Measurements from ENCODE around the gene PLEKHM2. TPM values are rescaled to one million over a fixed set of nuclear protein-coding genes. Genes with fewer than 3 reads are reported as not detected.

The PLEKHM2 gene
- total RNA-seq, 1 donor from 2014 or later: 57.5 TPM

- H3K36me3 Mint-ChIP-seq: peaks cover 2% of the 10 kb centered on the region
- peak overlapping the region; percentile 38 for H3K4me3 Mint-ChIP-seq
- no peaks in the 10 kb centered on the region for H3K27me3 Mint-ChIP-seq
- DNase-seq (ENCODE audit: extremely low spot score, unreplicated experiment): no peak
- TF ChIP-seq CTCF (conservative IDR thresholded peaks at IDR 0.05): no peak
- H3K27ac Mint-ChIP-seq: peak overlapping the region; percentile 66
- peaks cover 25% of the 10 kb centered on the region for H3K4me1 Mint-ChIP-seq (ENCODE audit: unreplicated experiment)
- no peaks in the 10 kb centered on the region for H3K9me3 Mint-ChIP-seq
Measured at GRCh38 chr1:15756143-15757015, 72.3 kb downstream of the PLEKHM2 start.

- DNase-seq (ENCODE audit: extremely low spot score, unreplicated experiment): no peak
- peak overlapping the region; percentile 93 for H3K4me3 Mint-ChIP-seq
- no peak for TF ChIP-seq CTCF (conservative IDR thresholded peaks at IDR 0.05)
- H3K9me3 Mint-ChIP-seq: no peaks in the 10 kb centered on the region
- peaks cover 29% of the 10 kb centered on the region for H3K4me1 Mint-ChIP-seq (ENCODE audit: unreplicated experiment)
- no peaks in the 10 kb centered on the region for H3K27me3 Mint-ChIP-seq
- peaks cover 6% of the 10 kb centered on the region for H3K36me3 Mint-ChIP-seq
- peak overlapping the region; percentile 96 for H3K27ac Mint-ChIP-seq
Measured at GRCh38 chr1:15757016-15757543, 73.0 kb downstream of the PLEKHM2 start.

GRCh38 chr1:15757575-15758342, 73.6 kb downstream of the PLEKHM2 start:
- peak overlapping the region; percentile 93 for H3K4me3 Mint-ChIP-seq
- DNase-seq (ENCODE audit: extremely low spot score, unreplicated experiment): peak; percentile 72
- TF ChIP-seq CTCF (conservative IDR thresholded peaks at IDR 0.05): no peak
- peak overlapping the region; percentile 96 for H3K27ac Mint-ChIP-seq
- H3K9me3 Mint-ChIP-seq: no peaks in the 10 kb centered on the region
- H3K36me3 Mint-ChIP-seq: peaks cover 9% of the 10 kb centered on the region
- H3K27me3 Mint-ChIP-seq: no peaks in the 10 kb centered on the region
- H3K4me1 Mint-ChIP-seq (ENCODE audit: unreplicated experiment): peaks cover 34% of the 10 kb centered on the region

- DNase-seq (ENCODE audit: extremely low spot score, unreplicated experiment): no peak
- Mint-ChIP-seq H3K36me3 (peaks cover 10% of the 10 kb centered on the region), H3K4me3 (peak within 1 kb of the TSS; percentile 93), H3K27me3 (no peaks in the 10 kb centered on the region), H3K4me1 (ENCODE audit: unreplicated experiment) (peaks cover 35% of the 10 kb centered on the region), H3K27ac (peak within 1 kb of the TSS; percentile 96), H3K9me3 (no peaks in the 10 kb centered on the region)
- no peak for TF ChIP-seq CTCF (conservative IDR thresholded peaks at IDR 0.05)
Measured at GRCh38 chr1:15758343-15758931, 74.3 kb downstream of the PLEKHM2 start, which contains the start of gene FBLIM1. TSS of gene FBLIM1 (plus strand) at chr1:15758795. CDS start at chr1:15764984, 6,189 bp downstream.

- Mint-ChIP-seq H3K27me3 (no peaks in the 10 kb centered on the region), H3K36me3 (peaks cover 12% of the 10 kb centered on the region), H3K4me3 (peak overlapping the region; percentile 90), H3K4me1 (ENCODE audit: unreplicated experiment) (peaks cover 37% of the 10 kb centered on the region), H3K9me3 (no peaks in the 10 kb centered on the region), H3K27ac (peak overlapping the region; percentile 95)
- peak; percentile 18 for TF ChIP-seq CTCF (conservative IDR thresholded peaks at IDR 0.05)
- no peak for DNase-seq (ENCODE audit: extremely low spot score, unreplicated experiment)
Measured at GRCh38 chr1:15758953-15759661, 75.0 kb downstream of the PLEKHM2 start.

Data from type B pancreatic cell (in vitro differentiated cells).